Keratinocyte (primary cell): Measurements from ENCODE around the gene HIGD1C. TPM values are rescaled to one million over a fixed set of nuclear protein-coding genes. Genes with fewer than 3 reads are reported as not detected.

Source experiments
- DNase-seq: peaks from one replicate; pipeline ENCODE4 v3.0.0-alpha.2; 2011; ENCODE audit warnings: low read depth, missing footprints, low spot score
- FAIRE-seq: peaks from 2 replicates; lab custom pipeline; 2011; peaks lifted over from hg19 to GRCh38; lab: Jason Lieb, UNC
- H2AFZ ChIP-seq: 2 replicates; pipeline ENCODE4 v1.6.0; 2012; ENCODE audit warnings: low read length, control low read depth, inconsistent platforms; ENCODE audit not compliant: control insufficient read depth
- H3K27ac ChIP-seq: 2 replicates; pipeline ENCODE4 v1.5.1; 2011; ENCODE audit warnings: low read length; ENCODE audit not compliant: control insufficient read depth, insufficient read depth
- H3K27me3 ChIP-seq: 3 replicates; pipeline ENCODE4 v1.6.0; 2011; ENCODE audit warnings: low read length; ENCODE audit not compliant: control insufficient read depth, insufficient read depth; ENCODE audit errors: extremely low read depth
- H3K36me3 ChIP-seq, 2 experiments: 2 replicates in 1 of 2; 3 replicates in 1 of 2; pipeline ENCODE4 v1.5.1; 2011; ENCODE audit warnings: low read length in 2 of 2, mild to moderate bottlenecking in 1 of 2; ENCODE audit not compliant: control insufficient read depth in 2 of 2, insufficient read depth in 2 of 2; ENCODE audit errors: extremely low read depth in 1 of 2
- H3K4me1 ChIP-seq: 3 replicates; pipeline ENCODE4 v1.5.1; 2011; ENCODE audit warnings: low read length; ENCODE audit not compliant: control insufficient read depth, insufficient read depth; ENCODE audit errors: extremely low read depth
- H3K4me2 ChIP-seq: 3 replicates; pipeline ENCODE4 v1.6.0; 2011; ENCODE audit warnings: low read depth, low read length; ENCODE audit not compliant: control insufficient read depth, insufficient read depth; ENCODE audit errors: extremely low read depth
- H3K4me3 ChIP-seq, 3 experiments: fragments of 200-600 bp in 1 of 3; sonication (generic) in 1 of 3; 2 replicates in 2 of 3; 3 replicates in 1 of 3; pipeline ENCODE4 v1.5.1; 2011 to 2016; ENCODE audit warnings: low read length in 3 of 3, mild to moderate bottlenecking in 3 of 3, control low read depth in 2 of 3, inconsistent platforms in 1 of 3, low read depth in 1 of 3, mixed read lengths in 1 of 3, mixed run types in 1 of 3, moderate library complexity in 1 of 3; ENCODE audit not compliant: control insufficient read depth in 2 of 3, insufficient read depth in 2 of 3; ENCODE audit errors: extremely low read depth in 1 of 3
- H3K79me2 ChIP-seq: 2 replicates; pipeline ENCODE4 v1.6.0; 2012; ENCODE audit warnings: low read length; ENCODE audit not compliant: control insufficient read depth, insufficient read depth
- H3K9ac ChIP-seq: 3 replicates; pipeline ENCODE4 v1.6.0; 2011; ENCODE audit warnings: low read length; ENCODE audit not compliant: control insufficient read depth, insufficient read depth; ENCODE audit errors: extremely low read depth
- H3K9me1 ChIP-seq: 3 replicates; pipeline ENCODE4 v1.6.0; 2011; ENCODE audit warnings: low read length; ENCODE audit not compliant: control insufficient read depth, insufficient read depth; ENCODE audit errors: extremely low read depth
- H3K9me3 ChIP-seq: 2 replicates; pipeline ENCODE4 v1.5.1; 2012; ENCODE audit warnings: low read depth, low read length; ENCODE audit not compliant: control insufficient read depth
- H4K20me1 ChIP-seq: 3 replicates; pipeline ENCODE4 v1.6.0; 2011; ENCODE audit warnings: low read length; ENCODE audit not compliant: control insufficient read depth, insufficient read depth; ENCODE audit errors: extremely low read depth
- EZH2 ChIP-seq: IDR thresholded peaks from one replicate; pipeline ENCODE4 v1.6.1; 2012; ENCODE audit warnings: inconsistent platforms, mild to moderate bottlenecking, low read length, moderate library complexity
- dilution Hi-C: fragments of 300-500 bp; cut with MboI; formaldehyde crosslinking; loops from one replicate; pipeline ENCODE4 v1.7.0; 2020; ENCODE audit warnings: low sequenced_read_pairs; ENCODE audit not compliant: extremely low pct_ligation_motif_present
- polyA plus RNA-seq, 5 experiments: library from polyadenylated mRNA; depleted of rRNA in 3 of 5; stranded (reverse) in 3 of 5; stranded (forward) in 1 of 5; unstranded in 1 of 5; fragments of >200 nt; gene quantifications; 1 replicate in 1 of 5; 2 replicates in 3 of 5; 3 replicates in 1 of 5; pipeline versions ENCODE4 v1.2.1 to v1.2.3, GENCODE V29; 2011 to 2012; ENCODE audit warnings: missing spikeins in 2 of 5, low read depth in 1 of 5, low replicate concordance in 1 of 5
- TF ChIP-seq, protein P1 (sequence below), 3 experiments: IDR thresholded peaks in 1 of 3; conservative IDR thresholded peaks in 1 of 3; optimal IDR thresholded peaks in 1 of 3; 2 replicates in 2 of 3; 3 replicates in 1 of 3; pipeline versions ENCODE3 to v1.5.1; 2011; ENCODE audit warnings: low read length in 3 of 3, mild to moderate bottlenecking in 3 of 3, moderate library complexity in 2 of 3, control low read depth in 1 of 3, inconsistent platforms in 1 of 3; ENCODE audit not compliant: insufficient read depth in 2 of 3; ENCODE audit errors: extremely low read depth in 1 of 3

The HIGD1C gene
- polyA plus RNA-seq, 1 donor (not counting 4 experiments of a cell fraction or from before 2014, with no cell fraction given): not detected

DNA sequence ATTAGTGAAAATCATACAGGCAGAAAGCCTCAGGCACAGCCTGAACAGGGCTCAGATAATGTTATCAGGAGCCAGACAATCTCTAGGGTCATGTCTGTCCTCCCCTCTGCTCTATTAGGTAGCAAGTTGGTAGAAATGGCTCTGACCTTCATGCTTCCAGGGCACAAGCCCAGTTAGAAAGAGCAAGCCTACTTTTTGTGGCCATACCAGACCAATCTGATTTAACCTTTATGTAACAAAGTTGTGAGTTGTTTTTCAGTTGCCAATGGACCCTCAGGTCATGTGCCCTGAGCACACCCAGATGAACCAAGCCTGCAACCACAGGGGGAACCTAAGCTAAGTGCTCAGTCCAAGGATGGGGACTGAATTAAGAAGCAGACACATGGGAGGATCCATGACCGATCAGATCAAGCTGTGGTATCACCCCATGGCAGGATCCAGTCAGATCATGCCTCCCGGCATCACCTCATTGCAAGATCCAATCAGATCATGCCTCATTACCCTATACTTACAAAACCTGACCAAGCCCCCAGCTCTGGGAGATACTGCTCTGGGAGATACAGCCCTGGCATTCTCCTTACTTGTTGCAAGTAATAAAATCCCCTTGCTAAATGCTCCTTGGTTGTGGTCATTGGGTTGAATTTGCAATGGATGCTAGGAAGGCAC, 18.8 kb upstream of the HIGD1C start:
- DNase-seq: no peak
- H4K20me1 ChIP-seq: no peaks in the 10 kb centered on the region
- H3K9me1 ChIP-seq: no peaks in the 10 kb centered on the region
- H3K27ac ChIP-seq: no peak overlapping the region
- no peak for FAIRE-seq
- H3K4me1 ChIP-seq: peaks cover 13% of the 10 kb centered on the region
- H3K36me3 ChIP-seq: no peaks in the 10 kb centered on the region
- TF ChIP-seq, protein P1, sequence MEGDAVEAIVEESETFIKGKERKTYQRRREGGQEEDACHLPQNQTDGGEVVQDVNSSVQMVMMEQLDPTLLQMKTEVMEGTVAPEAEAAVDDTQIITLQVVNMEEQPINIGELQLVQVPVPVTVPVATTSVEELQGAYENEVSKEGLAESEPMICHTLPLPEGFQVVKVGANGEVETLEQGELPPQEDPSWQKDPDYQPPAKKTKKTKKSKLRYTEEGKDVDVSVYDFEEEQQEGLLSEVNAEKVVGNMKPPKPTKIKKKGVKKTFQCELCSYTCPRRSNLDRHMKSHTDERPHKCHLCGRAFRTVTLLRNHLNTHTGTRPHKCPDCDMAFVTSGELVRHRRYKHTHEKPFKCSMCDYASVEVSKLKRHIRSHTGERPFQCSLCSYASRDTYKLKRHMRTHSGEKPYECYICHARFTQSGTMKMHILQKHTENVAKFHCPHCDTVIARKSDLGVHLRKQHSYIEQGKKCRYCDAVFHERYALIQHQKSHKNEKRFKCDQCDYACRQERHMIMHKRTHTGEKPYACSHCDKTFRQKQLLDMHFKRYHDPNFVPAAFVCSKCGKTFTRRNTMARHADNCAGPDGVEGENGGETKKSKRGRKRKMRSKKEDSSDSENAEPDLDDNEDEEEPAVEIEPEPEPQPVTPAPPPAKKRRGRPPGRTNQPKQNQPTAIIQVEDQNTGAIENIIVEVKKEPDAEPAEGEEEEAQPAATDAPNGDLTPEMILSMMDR (optimal IDR thresholded peaks at IDR 0.05 in 1 of 3, IDR thresholded peaks at IDR 0.05 in 1 of 3, conservative IDR thresholded peaks at IDR 0.05 in 1 of 3; ENCODE audit: extremely low read depth in 1 of 3, insufficient read depth in 2 of 3, low read length in 3 of 3): no peak
- no peak for TF ChIP-seq EZH2
- no peaks in the 10 kb centered on the region for H3K27me3 ChIP-seq
- dilution Hi-C loops: no loop called here
- peaks cover 2% of the 10 kb centered on the region for H3K9me3 ChIP-seq
- no peak overlapping the region for H3K4me2 ChIP-seq
- no peak overlapping the region for H3K4me3 ChIP-seq
- no peak overlapping the region for H3K9ac ChIP-seq
- no peaks in the 10 kb centered on the region for H3K79me2 ChIP-seq
- no peak overlapping the region for H2AFZ ChIP-seq

DNA sequence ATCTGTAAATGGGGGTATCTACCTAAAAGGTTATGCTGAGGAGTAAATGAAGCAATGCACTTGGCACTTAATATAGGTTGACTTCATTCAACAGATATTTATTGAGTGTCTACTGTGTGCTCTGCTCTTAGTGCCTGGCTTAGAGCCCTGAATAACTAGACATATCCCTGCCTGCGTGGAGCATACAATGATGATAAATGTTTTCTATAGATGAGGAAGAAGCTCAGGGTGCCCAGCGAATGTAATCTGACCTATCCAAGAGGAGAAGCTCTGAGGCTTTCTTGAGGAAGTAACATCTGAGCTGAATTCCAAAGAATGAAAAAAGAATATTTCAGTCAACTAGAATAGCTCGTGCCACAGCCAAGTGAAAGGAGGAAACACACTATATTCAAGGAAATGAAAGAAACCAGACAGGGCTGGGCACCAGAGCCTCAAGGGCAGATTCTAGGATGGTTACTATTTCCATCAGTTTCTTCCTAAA, 17.9 kb upstream of the HIGD1C start:
- Histone ChIP-seq H3K36me3 (no peaks in the 10 kb centered on the region), H3K4me3 (no peak overlapping the region), H3K4me2 (peak overlapping the region; percentile 38), H3K9me3 (peaks cover 2% of the 10 kb centered on the region), H2AFZ (peak overlapping the region; percentile 3), H3K4me1 (peaks cover 11% of the 10 kb centered on the region), H3K9me1 (no peaks in the 10 kb centered on the region), H3K9ac (no peak overlapping the region), H3K79me2 (no peaks in the 10 kb centered on the region), H3K27me3 (no peaks in the 10 kb centered on the region), H3K27ac (no peak overlapping the region), H4K20me1 (no peaks in the 10 kb centered on the region)
- TF ChIP-seq EZH2: no peak
- TF ChIP-seq, protein P1 (optimal IDR thresholded peaks at IDR 0.05 in 1 of 3, IDR thresholded peaks at IDR 0.05 in 1 of 3, conservative IDR thresholded peaks at IDR 0.05 in 1 of 3; ENCODE audit: extremely low read depth in 1 of 3, insufficient read depth in 2 of 3, low read length in 3 of 3): no peak
- FAIRE-seq (no peak), DNase-seq (no peak)
- dilution Hi-C loops: no loop called here
